Small intestine (tissue), 7 donors: ENCODE measurements around the gene AP1M2. TPM values are rescaled to one million over a fixed set of nuclear protein-coding genes. Genes with fewer than 3 reads are reported as not detected.
"Not testable (repeated sequence)": the region's sequence is repeated elsewhere in the genome, so short reads cannot be mapped to it uniquely, and the experiment has no call there.

Source experiments
- DNase-seq, 2 donors: peaks; one replicate each; pipeline versions ENCODE4 v3.0.0 to v3.0.0-alpha.2; 2013
- FAIRE-seq: peaks from 2 replicates; lab custom pipeline; 2012; peaks lifted over from hg19 to GRCh38; lab: Jason Lieb, UNC
- H3K27ac ChIP-seq, 3 donors: one replicate each; pipeline ENCODE4 v1.5.1; 2013; ENCODE audit warnings: low read length in 2 of 3, mild to moderate bottlenecking in 2 of 3, control low read depth in 1 of 3, inconsistent platforms in 1 of 3, low read depth in 1 of 3, moderate library complexity in 1 of 3
- H3K27me3 ChIP-seq, 3 donors: one replicate each; pipeline ENCODE4 v1.6.1; 2013; ENCODE audit warnings: low read length in 3 of 3, inconsistent platforms in 1 of 3; ENCODE audit not compliant: control insufficient read depth in 3 of 3, insufficient read depth in 3 of 3
- H3K36me3 ChIP-seq, 3 donors: one replicate each; pipeline ENCODE4 v1.6.1; 2013; ENCODE audit warnings: low read length in 3 of 3, inconsistent platforms in 1 of 3, low read depth in 1 of 3, mild to moderate bottlenecking in 1 of 3, moderate library complexity in 1 of 3; ENCODE audit not compliant: control insufficient read depth in 3 of 3, insufficient read depth in 2 of 3
- H3K4me1 ChIP-seq, 3 donors: one replicate each; pipeline ENCODE4 v1.6.1; 2013; ENCODE audit warnings: low read length in 2 of 3, inconsistent platforms in 1 of 3, low read depth in 1 of 3, mild to moderate bottlenecking in 1 of 3, moderate library complexity in 1 of 3; ENCODE audit not compliant: control insufficient read depth in 3 of 3, insufficient read depth in 2 of 3
- H3K4me3 ChIP-seq, 3 donors: one replicate each; pipeline ENCODE4 v1.5.1; 2013; ENCODE audit warnings: low read length in 3 of 3, control low read depth in 1 of 3, inconsistent platforms in 1 of 3, low read depth in 1 of 3, mild to moderate bottlenecking in 1 of 3, moderate library complexity in 1 of 3
- H3K9me3 ChIP-seq, 2 donors: one replicate each; pipeline ENCODE4 v1.6.1; 2013; ENCODE audit warnings: low read depth in 1 of 2, low read length in 1 of 2; ENCODE audit not compliant: control insufficient read depth in 2 of 2, insufficient read depth in 1 of 2
- WGBS, 3 donors: extraction: QIAGEN DNeasy Blood & Tissue Kit; methylation state at CpG; one replicate each; pipeline ENCODE4 v1.1.7; 2013; 5-methylcytosine and 5-hydroxymethylcytosine counted together
- polyA plus RNA-seq, 4 donors: library from polyadenylated mRNA; stranded (reverse) in 3 of 4; unstranded in 1 of 4; fragments of 200-250 nt in 3 of 4; fragments of 120-200 nt in 1 of 4; gene quantifications; one replicate each; pipeline versions ENCODE4 v1.2.1 to v1.2.3, GENCODE V29; 2013
- donor health status: healthy with polysubstance abuse.
- donor health status: control.
- donor health status: control.
- donor health status: Bipolar disorder and iron deficiency.
- donor health status: healthy.

The AP1M2 gene
- polyA plus RNA-seq, 4 donors = 85.5 to 238 (median 99.7) TPM

- Histone ChIP-seq H3K9me3 (no peaks in the 10 kb centered on the region), H3K27ac (no peak overlapping the region), H3K36me3 (peaks cover 14 to 66% (median 14%) of the 10 kb centered on the region in 3 donors), H3K4me1 (peaks cover 0 to 12% (median 3%) of the 10 kb centered on the region in 3 donors), H3K4me3 (no peak overlapping the region), H3K27me3 (no peaks in the 10 kb centered on the region)
- no peak for DNase-seq
- WGBS, 3 donors = 92 to 95% (median 93%) methylated on average over 17 of the region's 17 CpGs
- FAIRE-seq = no peak
These were observed 40.3 kb downstream of the AP1M2 start for GRCh38 chr19:10546817-10547216.

DNA sequence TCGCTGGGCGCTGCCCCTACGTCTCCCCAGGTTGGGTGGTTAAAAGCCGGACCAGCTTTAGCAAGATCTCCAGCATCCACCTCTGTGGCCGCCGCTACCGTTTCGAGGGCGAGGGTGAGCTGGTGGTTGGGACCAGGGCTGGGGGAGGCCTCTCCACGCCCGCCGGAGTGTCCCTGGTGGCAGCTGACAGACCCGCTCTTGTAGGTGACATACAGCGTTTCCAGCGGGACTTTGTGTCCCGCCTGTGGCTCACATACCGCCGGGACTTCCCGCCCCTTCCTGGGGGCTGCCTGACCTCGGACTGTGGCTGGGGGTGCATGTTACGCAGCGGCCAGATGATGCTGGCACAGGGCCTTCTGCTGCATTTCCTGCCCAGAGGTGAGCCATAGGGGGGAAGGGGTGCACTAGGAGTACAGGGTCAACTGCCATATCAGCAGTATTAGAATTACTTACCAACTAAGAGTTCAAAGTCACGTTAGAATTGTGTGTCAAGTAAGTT lies 42.3 kb downstream of the AP1M2 start:
- Histone ChIP-seq H3K27ac (peak overlapping the region; percentile 77 to 91 (median 91)), H3K4me1 (peaks cover 0 to 12% (median 3%) of the 10 kb centered on the region in 3 donors), H3K27me3 (no peaks in the 10 kb centered on the region), H3K4me3 (peak overlapping the region; percentile 95 to 98 (median 96)), H3K36me3 (peaks cover 9 to 46% (median 11%) of the 10 kb centered on the region in 3 donors), H3K9me3 (no peaks in the 10 kb centered on the region)
- DNase-seq = peak; percentile 57 to 79
- no peak for FAIRE-seq
- 16 to 47% (median 26%) methylated on average over 21 to 23 of the region's 23 CpGs for WGBS, 3 donors

GRCh38 chr19:10544242-10544752 lies 42.8 kb downstream of the AP1M2 start:
- H3K4me1 ChIP-seq = peaks cover 0 to 12% (median 3%) of the 10 kb centered on the region in 3 donors
- FAIRE-seq = no peak
- no peaks in the 10 kb centered on the region for H3K27me3 ChIP-seq
- no peaks in the 10 kb centered on the region for H3K9me3 ChIP-seq
- peak overlapping the region; percentile 95 to 98 (median 96) for H3K4me3 ChIP-seq
- WGBS, 3 donors = 3 to 20% (median 7%) methylated on average over 19 to 22 of the region's 22 CpGs
- peaks cover 9 to 41% (median 11%) of the 10 kb centered on the region in 3 donors for H3K36me3 ChIP-seq
- DNase-seq = peak; percentile 65 to 84
- H3K27ac ChIP-seq = peak overlapping the region; percentile 77 to 91 (median 91)

DNA sequence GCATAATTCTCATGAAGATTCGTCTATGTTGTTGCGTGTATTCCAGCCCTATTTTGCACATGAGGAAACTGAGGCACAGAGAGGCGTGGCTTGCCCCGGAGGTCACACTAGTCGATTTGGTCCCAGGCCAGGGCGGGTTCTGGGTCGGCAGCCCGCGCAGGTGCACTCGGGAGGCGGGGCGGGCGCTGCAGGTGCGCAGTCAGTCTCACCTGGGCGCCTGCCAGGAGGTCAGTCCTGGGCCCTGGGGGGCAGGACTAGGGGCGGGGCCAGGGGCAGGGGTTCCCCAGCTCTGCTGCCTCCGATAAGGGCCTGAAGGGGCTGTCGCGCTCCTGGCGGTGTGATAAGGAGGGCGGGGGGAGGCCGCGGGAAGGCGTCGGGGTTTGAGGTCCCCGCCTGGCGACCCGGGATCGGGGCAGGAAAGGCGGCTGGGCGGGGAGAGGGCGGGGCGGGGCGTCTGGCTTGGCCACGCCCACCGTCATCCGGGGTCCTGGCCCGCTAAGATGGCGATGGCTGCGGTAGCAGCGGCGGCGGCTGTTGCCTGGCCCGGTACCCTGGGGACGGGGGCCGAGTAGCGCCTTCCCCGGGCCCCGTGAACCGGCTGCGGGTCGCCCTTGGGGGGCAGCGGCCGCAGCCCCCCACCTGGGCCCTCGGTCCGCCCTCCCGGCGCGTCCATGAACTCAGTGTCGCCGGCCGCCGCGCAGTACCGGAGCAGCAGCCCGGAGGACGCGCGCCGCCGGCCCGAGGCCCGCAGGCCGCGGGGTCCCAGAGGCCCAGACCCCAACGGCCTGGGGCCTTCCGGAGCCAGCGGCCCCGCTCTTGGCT lies 43.5 kb downstream of the AP1M2 start, which contains the start of gene ATG4D:
TSS of gene ATG4D (plus strand) at position 485 of the 822 bp plus-strand sequence. CDS start at position 672, 187 bp downstream.
- Histone ChIP-seq H3K9me3 (no peaks in the 10 kb centered on the region), H3K4me3 (peak within 1 kb of the TSS; percentile 95 to 98 (median 96)), H3K36me3 (peaks cover 5 to 35% (median 8%) of the 10 kb centered on the region in 3 donors), H3K27ac (peak within 1 kb of the TSS; percentile 77 to 91 (median 91)), H3K27me3 (no peaks in the 10 kb centered on the region), H3K4me1 (peaks cover 0 to 12% (median 3%) of the 10 kb centered on the region in 3 donors)
- WGBS, 3 donors = 0 to 1% (median 1%) methylated on average over 42 to 79 of the region's 79 CpGs
- FAIRE-seq (no peak), DNase-seq (peak; percentile 96 to 97)

- H3K4me1 ChIP-seq = peaks cover 0 to 12% (median 3%) of the 10 kb centered on the region in 3 donors
- peak overlapping the region in 2 of 3 donors; percentile 95 to 96 for H3K4me3 ChIP-seq
- no peak for DNase-seq
- peaks cover 5 to 29% (median 5%) of the 10 kb centered on the region in 3 donors for H3K36me3 ChIP-seq
- peak overlapping the region in 1 of 3 donors; percentile 53 for H3K27ac ChIP-seq
- no peaks in the 10 kb centered on the region for H3K9me3 ChIP-seq
- FAIRE-seq = no peak
- H3K27me3 ChIP-seq = no peaks in the 10 kb centered on the region
- 39 to 48% (median 46%) methylated on average over 8 of the region's 8 CpGs for WGBS, 3 donors
These were observed 44.1 kb downstream of the AP1M2 start for GRCh38 chr19:10543059-10543419.

DNA sequence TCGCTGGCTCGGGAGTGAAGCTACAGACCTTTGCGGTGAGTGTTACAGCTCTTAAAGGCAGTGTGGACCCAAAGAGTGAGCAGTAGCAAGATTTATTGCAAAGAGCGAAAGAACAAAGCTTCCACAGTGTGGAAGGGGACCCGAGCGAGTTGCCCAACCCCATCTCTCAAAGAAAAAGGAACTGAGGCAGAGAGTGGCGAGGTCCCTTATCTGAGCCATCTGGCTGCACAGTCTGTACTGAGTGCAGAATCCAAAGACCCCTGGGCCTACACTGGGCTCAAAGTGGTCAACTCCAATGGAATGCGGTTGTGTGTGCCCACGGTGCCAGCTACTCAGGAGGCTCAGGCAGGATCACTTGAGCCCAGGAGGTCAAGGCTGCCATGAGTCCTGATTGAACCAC lies 48.1 kb downstream of the AP1M2 start:
- not testable (repeated sequence) for FAIRE-seq, DNase-seq, H3K36me3 ChIP-seq, H3K4me3 ChIP-seq, H3K27ac ChIP-seq, H3K4me1 ChIP-seq, H3K27me3 ChIP-seq, H3K9me3 ChIP-seq
- WGBS, 3 donors = 58 to 65% (median 63%) methylated on average over 9 of the region's 9 CpGs

- Histone ChIP-seq H3K27me3 (peaks cover 0 to 5% (median 0%) of the 10 kb centered on the region in 3 donors), H3K4me1 (peaks cover 0 to 5% (median 0%) of the 10 kb centered on the region in 3 donors), H3K36me3 (no peaks in the 10 kb centered on the region), H3K9me3 (no peaks in the 10 kb centered on the region), H3K4me3 (no peak overlapping the region), H3K27ac (no peak overlapping the region)
- DNase-seq (no peak), FAIRE-seq (no peak)
- 66 to 72% (median 68%) methylated on average over 20 of the region's 20 CpGs for WGBS, 3 donors
These were observed 48.7 kb downstream of the AP1M2 start for GRCh38 chr19:10538204-10538983.

DNA sequence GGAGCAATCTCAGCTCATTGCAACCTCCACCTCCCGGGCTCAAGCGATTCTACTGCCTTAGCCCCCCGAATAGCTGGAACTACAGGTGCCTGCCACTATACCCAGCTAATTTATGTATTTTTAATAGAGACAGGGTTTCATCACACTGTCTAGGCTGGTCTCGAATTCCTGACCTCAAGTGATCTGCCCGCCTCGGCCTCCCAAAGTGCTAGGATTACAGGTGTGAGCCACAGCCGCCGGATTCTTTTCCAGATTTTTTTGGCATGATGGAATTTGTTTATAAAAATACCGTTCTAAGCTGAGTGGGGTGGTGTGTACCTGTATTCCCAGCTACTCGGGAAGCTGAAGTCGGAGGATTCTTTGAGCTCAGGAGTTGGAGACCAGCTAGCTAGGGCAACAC lies 49.4 kb downstream of the AP1M2 start:
- Histone ChIP-seq H3K27ac (no peak overlapping the region), H3K4me1 (no peaks in the 10 kb centered on the region), H3K9me3 (peaks cover 0 to 2% of the 10 kb centered on the region in 2 donors), H3K27me3 (peaks cover 0 to 5% (median 0%) of the 10 kb centered on the region in 3 donors), H3K36me3 (no peaks in the 10 kb centered on the region), H3K4me3 (no peak overlapping the region)
- FAIRE-seq (no peak), DNase-seq (no peak)
- WGBS, 3 donors = 71 to 77% (median 75%) methylated on average over 11 of the region's 11 CpGs
